Common myeloid progenitor, CD34-positive (primary cell): ENCODE data around the gene TAF8.
A peak's percentile ranks its signal among the peaks of the same experiment; 100 is the strongest.

Source experiments
- CTCF ChIA-PET: fragments of 350-600 bp; sonication (Branson Sonifier 250); formaldehyde crosslinking; loops from one replicate; lab custom pipeline; 2021; ENCODE audit warnings: antibody characterized with exemption; lab: Charles Lee
- POLR2A ChIA-PET: fragments of 350-600 bp; sonication (Branson Sonifier 250); formaldehyde crosslinking; loops from one replicate; lab custom pipeline; 2021; ENCODE audit warnings: antibody characterized with exemption; lab: Charles Lee
- DNase-seq, 3 donors: peaks; one replicate each; pipeline versions ENCODE4 v3.0.0 to v3.0.0-alpha.2; 2013
- H3K27ac ChIP-seq, 2 experiments: 1 replicate in 1 of 2; 2 replicates in 1 of 2; pipeline ENCODE4 v1.7.0; 2013; ENCODE audit warnings: inconsistent platforms in 2 of 2, low read length in 2 of 2, mild to moderate bottlenecking in 2 of 2, low read depth in 1 of 2, moderate library complexity in 1 of 2; ENCODE audit not compliant: severe bottlenecking in 2 of 2, insufficient read depth in 1 of 2, poor library complexity in 1 of 2
- H3K27me3 ChIP-seq, 5 experiments: replicated peaks in 2 of 5; 1 replicate in 3 of 5; 2 replicates in 2 of 5; pipeline versions ENCODE4 v1.6.1 to v1.7.0; 2013; ENCODE audit warnings: low read length in 4 of 5, mild to moderate bottlenecking in 2 of 5, moderate library complexity in 2 of 5, inconsistent platforms in 1 of 5; ENCODE audit not compliant: insufficient read depth in 5 of 5, control insufficient read depth in 4 of 5
- H3K36me3 ChIP-seq, 4 experiments: 1 replicate in 2 of 4; 2 replicates in 2 of 4; pipeline versions ENCODE4 v1.6.1 to v1.7.0; 2013; ENCODE audit warnings: low read length in 3 of 4, control low read depth in 1 of 4, mild to moderate bottlenecking in 1 of 4; ENCODE audit not compliant: control insufficient read depth in 4 of 4, insufficient read depth in 4 of 4
- H3K4me1 ChIP-seq, 4 experiments: 1 replicate in 3 of 4; 2 replicates in 1 of 4; pipeline versions ENCODE4 v1.6.1 to v1.7.1; 2013; ENCODE audit warnings: low read length in 3 of 4, mild to moderate bottlenecking in 3 of 4, control low read depth in 1 of 4, inconsistent platforms in 1 of 4, moderate library complexity in 1 of 4; ENCODE audit not compliant: control insufficient read depth in 4 of 4, insufficient read depth in 4 of 4; ENCODE audit errors: control extremely low read depth in 1 of 4
- H3K4me3 ChIP-seq, 7 experiments: 1 replicate in 4 of 7; 2 replicates in 3 of 7; pipeline versions ENCODE4 v1.5.1 to v1.7.0; 2013; ENCODE audit warnings: mild to moderate bottlenecking in 7 of 7, low read length in 6 of 7, moderate library complexity in 6 of 7, inconsistent platforms in 2 of 7, low read depth in 2 of 7, control low read depth in 1 of 7; ENCODE audit not compliant: insufficient read depth in 4 of 7, control insufficient read depth in 1 of 7; ENCODE audit errors: extremely low read depth in 1 of 7
- H3K9me3 ChIP-seq, 5 experiments: 1 replicate in 4 of 5; 2 replicates in 1 of 5; pipeline versions ENCODE4 v1.6.1 to v1.7.1; 2013; ENCODE audit warnings: low read length in 4 of 5, mild to moderate bottlenecking in 2 of 5, inconsistent platforms in 1 of 5, low read depth in 1 of 5, moderate library complexity in 1 of 5; ENCODE audit not compliant: control insufficient read depth in 4 of 5, insufficient read depth in 2 of 5; ENCODE audit errors: control extremely low read depth in 1 of 5
- WGBS: methylation state at CpG from one replicate; pipeline ENCODE4 v1.1.5; 2013; ENCODE audit not compliant: insufficient coverage; 5-methylcytosine and 5-hydroxymethylcytosine counted together

Gene TAF8

DNA sequence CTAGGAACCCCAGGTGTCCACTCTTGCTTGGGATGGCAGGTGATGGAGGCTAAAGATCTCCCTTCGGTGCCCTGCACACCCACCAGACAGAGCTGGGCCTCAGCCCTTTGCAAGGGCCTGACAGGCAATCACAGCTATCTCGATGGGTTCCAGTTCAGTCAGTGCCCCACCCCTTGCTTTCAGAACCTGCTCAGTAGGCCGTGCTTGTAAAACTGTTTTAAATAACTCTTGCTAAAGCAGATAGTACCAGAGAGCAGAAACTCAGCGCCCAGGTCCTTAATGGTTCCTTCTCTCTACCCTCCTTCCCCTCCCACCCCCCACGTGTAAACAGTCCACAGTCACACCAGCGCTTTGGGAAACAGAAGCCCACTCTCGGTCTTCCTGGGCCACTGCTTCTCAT, 52.9 kb downstream of the TAF8 start:
- H3K27ac ChIP-seq: no peak overlapping the region
- ChIA-PET POLR2A (no interaction called here), CTCF (interaction anchor here (1.0 to 5.9 kb wide), 9 partner anchors 9 to 75 kb away, joined by 4 to 51 read pairs (median 9); no protein-coding TSS in a partner anchor)
- H3K27me3 ChIP-seq: no peaks in the 10 kb centered on the region
- no peaks in the 10 kb centered on the region for H3K9me3 ChIP-seq
- no peak overlapping the region for H3K4me3 ChIP-seq
- WGBS: 94% methylated on average over 6 of the region's 7 CpGs
- DNase-seq: no peak
- no peaks in the 10 kb centered on the region for H3K36me3 ChIP-seq
- H3K4me1 ChIP-seq: peaks cover 0 to 16% (median 12%) of the 10 kb centered on the region in 4 experiments

DNA sequence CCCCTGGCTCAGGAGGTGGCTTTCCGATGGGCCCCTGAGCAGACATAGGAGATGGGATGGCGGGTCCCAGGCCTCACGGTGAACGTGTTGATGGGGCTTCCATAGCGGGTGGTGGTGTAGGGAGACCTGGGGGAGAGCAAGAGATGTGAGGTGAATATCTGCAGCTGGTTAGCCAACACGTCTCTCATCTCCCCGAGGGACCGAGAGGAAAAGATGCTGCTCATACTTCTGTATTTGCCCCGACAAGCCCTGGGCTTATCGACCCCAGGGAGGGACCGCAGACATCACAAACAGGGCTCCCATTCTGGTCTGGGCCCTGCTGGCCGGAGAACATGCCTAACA, 53.4 kb downstream of the TAF8 start:
- H3K4me3 ChIP-seq: peak overlapping the region in 6 of 7 experiments; percentile 50 to 79 (median 68)
- 93% methylated on average over 12 of the region's 12 CpGs for WGBS
- H3K4me1 ChIP-seq: peaks cover 0 to 16% (median 12%) of the 10 kb centered on the region in 4 experiments
- H3K9me3 ChIP-seq: no peaks in the 10 kb centered on the region
- ChIA-PET POLR2A (interaction anchor here (1.2 kb wide), 1 partner anchor 13 kb away, joined by 3 read pairs; no protein-coding TSS in a partner anchor), CTCF (interaction anchor here (0.6 to 5.9 kb wide), 24 partner anchors 8 to 168 kb away, joined by 3 to 51 read pairs (median 6); no protein-coding TSS in a partner anchor)
- DNase-seq: no peak
- peak overlapping the region in 1 of 2 experiments; percentile 64 for H3K27ac ChIP-seq
- no peaks in the 10 kb centered on the region for H3K27me3 ChIP-seq
- H3K36me3 ChIP-seq: no peaks in the 10 kb centered on the region

GRCh38 chr6:42104095-42104803, 53.9 kb downstream of the TAF8 start:
- POLR2A ChIA-PET: interaction anchor here (0.5 to 1.2 kb wide), 2 partner anchors 13 to 234 kb away, joined by 3 to 5 read pairs; no protein-coding TSS in a partner anchor
- Histone ChIP-seq H3K9me3 (no peaks in the 10 kb centered on the region), H3K36me3 (no peaks in the 10 kb centered on the region), H3K4me1 (peaks cover 0 to 16% (median 12%) of the 10 kb centered on the region in 4 experiments), H3K27me3 (no peaks in the 10 kb centered on the region), H3K27ac (peak overlapping the region in 1 of 2 experiments; percentile 64), H3K4me3 (peak overlapping the region in 6 of 7 experiments; percentile 50 to 79 (median 68))
- CTCF ChIA-PET: interaction anchor here (0.6 to 5.9 kb wide), 30 partner anchors 8 to 168 kb away, joined by 3 to 51 read pairs (median 4); no protein-coding TSS in a partner anchor
- peak; percentile 70 to 81 (median 79) for DNase-seq
- WGBS: 0% methylated on average over 31 of the region's 66 CpGs

DNA sequence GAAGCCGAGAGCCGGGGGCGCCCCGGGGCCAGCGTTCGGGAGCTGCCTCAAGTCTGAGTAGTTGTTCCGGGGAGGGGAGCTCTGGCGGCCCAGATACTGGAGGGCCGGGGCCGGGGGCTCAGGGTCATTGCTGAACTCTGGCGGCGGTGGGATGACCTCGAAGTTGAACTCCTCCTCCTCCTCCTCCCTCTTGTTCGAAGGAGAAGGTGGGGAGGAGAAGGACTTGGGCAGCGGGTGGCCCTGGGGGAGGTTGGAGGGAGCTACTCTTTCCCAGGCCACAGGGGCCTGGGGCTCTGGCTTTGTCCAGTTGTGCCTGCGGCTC, 54.4 kb downstream of the TAF8 start:
- peaks cover 0 to 16% (median 12%) of the 10 kb centered on the region in 4 experiments for H3K4me1 ChIP-seq
- ChIA-PET POLR2A (interaction anchor here (0.5 to 1.2 kb wide), 2 partner anchors 12 to 235 kb away, joined by 3 to 5 read pairs; no protein-coding TSS in a partner anchor), CTCF (interaction anchor here (0.8 to 5.9 kb wide), 26 partner anchors 9 to 114 kb away, joined by 3 to 51 read pairs (median 6); no protein-coding TSS in a partner anchor)
- H3K9me3 ChIP-seq: peaks cover 0 to under 1% (median 0%) of the 10 kb centered on the region in 5 experiments
- H3K27ac ChIP-seq: peak overlapping the region in 1 of 2 experiments; percentile 64
- peak overlapping the region in 6 of 7 experiments; percentile 50 to 79 (median 68) for H3K4me3 ChIP-seq
- H3K27me3 ChIP-seq: no peaks in the 10 kb centered on the region
- no peaks in the 10 kb centered on the region for H3K36me3 ChIP-seq
- DNase-seq: no peak
- WGBS: 11% methylated on average over 8 of the region's 16 CpGs

- peak; percentile 32 to 66 (median 60) for DNase-seq
- peaks cover 0 to 16% (median 12%) of the 10 kb centered on the region in 4 experiments for H3K4me1 ChIP-seq
- no peaks in the 10 kb centered on the region for H3K36me3 ChIP-seq
- no peaks in the 10 kb centered on the region for H3K27me3 ChIP-seq
- ChIA-PET CTCF (interaction anchor here (0.9 to 5.9 kb wide), 20 partner anchors 9 to 75 kb away, joined by 3 to 51 read pairs (median 6); no protein-coding TSS in a partner anchor), POLR2A (interaction anchor here (1.2 kb wide), 1 partner anchor 12 kb away, joined by 3 read pairs; no protein-coding TSS in a partner anchor)
- peak overlapping the region in 3 of 7 experiments; percentile 50 to 73 (median 69) for H3K4me3 ChIP-seq
- peaks cover 0 to 2% (median 0%) of the 10 kb centered on the region in 5 experiments for H3K9me3 ChIP-seq
- H3K27ac ChIP-seq: no peak overlapping the region
- 79% methylated on average over 16 of the region's 17 CpGs for WGBS
Measured at GRCh38 chr6:42105156-42105648, 54.9 kb downstream of the TAF8 start.

DNA sequence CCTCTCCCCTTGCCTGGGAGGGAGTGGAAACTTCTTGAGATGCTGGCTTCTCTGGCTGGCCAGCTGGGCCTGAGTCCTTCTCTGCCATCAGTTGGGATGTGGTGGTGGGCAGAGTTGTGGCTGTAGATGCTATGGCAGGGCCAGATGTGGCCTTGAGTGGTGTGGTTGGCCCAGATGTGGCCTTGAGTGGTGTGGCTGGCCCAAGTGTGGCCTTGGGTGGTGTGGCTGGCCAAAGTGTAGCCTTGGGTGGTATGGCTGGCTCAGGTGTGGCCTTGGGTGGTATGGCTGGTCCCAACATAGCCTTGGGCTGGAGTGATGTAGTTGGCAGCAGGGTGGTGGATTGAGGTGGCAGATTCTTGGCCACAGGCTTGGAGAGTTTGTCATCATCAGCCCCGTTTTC, 55.4 kb downstream of the TAF8 start:
- Histone ChIP-seq H3K4me1 (peaks cover 0 to 16% (median 12%) of the 10 kb centered on the region in 4 experiments), H3K4me3 (no peak overlapping the region), H3K36me3 (no peaks in the 10 kb centered on the region), H3K27me3 (no peaks in the 10 kb centered on the region), H3K27ac (no peak overlapping the region), H3K9me3 (peaks cover 0 to 3% (median 0%) of the 10 kb centered on the region in 5 experiments)
- no CpG with 5 or more reads among the region's 1 CpG for WGBS
- CTCF ChIA-PET: interaction anchor here (1.3 to 5.9 kb wide), 6 partner anchors 11 to 59 kb away, joined by 3 to 51 read pairs (median 10); no protein-coding TSS in a partner anchor
- DNase-seq: no peak
- POLR2A ChIA-PET: no interaction called here
